Hematopoietic multipotent progenitor cell treated with erythropoietin and hydrocortisone succinate and interleukin-3 and kit ligand, for 4 days (in vitro differentiated cells): ENCODE data around the gene PSMB9.
"Not testable (repeated sequence)": the region's sequence is repeated elsewhere in the genome, so short reads cannot be mapped to it uniquely, and the experiment has no call there.

Experiments used
- DNase-seq: peaks from one replicate; pipeline ENCODE4 v3.0.0-alpha.2; 2015

The PSMB9 gene

GRCh38 chr6:32865724-32866443, 11.9 kb downstream of the PSMB9 start:
- DNase-seq, result no peak

- DNase-seq, result peak; percentile 43
These were observed 13.1 kb downstream of the PSMB9 start for GRCh38 chr6:32867022-32867477.

- peak; percentile 28 for DNase-seq
These were observed 13.7 kb downstream of the PSMB9 start for GRCh38 chr6:32867554-32868256.

GRCh38 chr6:32868257-32868788, 14.3 kb downstream of the PSMB9 start:
- peak; percentile 92 for DNase-seq

DNA sequence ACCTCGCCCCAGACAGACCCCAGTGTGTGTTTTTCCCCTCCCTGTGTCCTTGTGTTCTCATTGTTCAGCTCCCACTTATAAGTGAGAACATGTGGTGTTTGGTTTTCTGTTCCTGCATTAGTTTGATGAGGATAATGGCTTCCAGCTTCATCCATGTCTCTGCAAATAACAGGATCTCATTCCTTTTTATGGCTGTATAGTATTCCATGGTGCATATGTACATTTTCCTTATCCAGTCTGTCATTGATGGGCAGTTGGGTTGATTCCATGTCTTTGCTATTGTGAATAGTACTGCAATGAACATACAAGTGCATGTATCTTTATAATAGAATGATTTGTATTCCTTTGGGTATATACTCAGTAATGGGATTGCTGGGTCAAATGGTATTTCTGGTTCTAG, 20.0 kb downstream of the PSMB9 start:
- DNase-seq, result not testable (repeated sequence)

GRCh38 chr6:32876603-32877002, 22.6 kb downstream of the PSMB9 start:
- DNase-seq, result no peak

DNA sequence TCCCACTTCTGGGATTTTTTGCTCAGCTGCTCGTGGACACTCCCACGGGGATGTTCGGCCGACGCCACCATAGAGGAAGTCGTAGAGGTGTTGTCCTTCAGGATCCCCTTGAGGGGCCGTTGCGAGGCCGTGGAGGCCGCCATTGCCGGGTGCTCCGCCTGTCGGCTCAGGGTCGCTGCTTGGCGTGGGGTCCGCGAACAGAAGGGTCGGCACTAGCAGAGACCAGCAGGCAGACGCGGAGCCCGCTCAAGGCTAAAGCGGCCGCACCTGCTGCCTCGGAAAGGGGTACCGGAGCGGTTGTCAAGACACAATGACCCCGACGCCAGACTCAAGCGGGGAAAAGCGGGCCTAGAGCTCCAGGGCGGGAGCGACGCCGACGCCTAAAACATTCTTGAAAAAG, 25.7 kb downstream of the PSMB9 start:
- no peak for DNase-seq

DNA sequence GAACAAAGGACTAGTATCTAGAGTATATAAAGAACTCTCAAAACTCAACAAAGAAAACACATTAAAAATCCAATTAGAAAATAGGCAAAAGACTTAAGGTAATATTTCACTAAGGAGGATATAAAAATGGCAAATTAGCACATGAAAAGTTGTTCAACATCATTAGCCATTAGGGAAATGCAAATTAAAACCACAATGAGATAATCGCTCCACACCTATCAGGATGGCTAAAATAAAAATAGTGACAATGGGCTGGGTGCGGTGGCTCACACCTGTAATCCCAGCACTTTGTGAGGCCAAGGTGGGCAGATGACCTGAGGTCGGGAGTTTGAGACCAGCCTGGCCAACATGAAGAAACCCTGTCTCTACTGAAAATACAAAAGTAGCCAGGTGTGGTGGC, 27.0 kb downstream of the PSMB9 start:
- not testable (repeated sequence) for DNase-seq

GRCh38 chr6:32882879-32883250, 28.9 kb downstream of the PSMB9 start:
- DNase-seq, result no peak

DNA sequence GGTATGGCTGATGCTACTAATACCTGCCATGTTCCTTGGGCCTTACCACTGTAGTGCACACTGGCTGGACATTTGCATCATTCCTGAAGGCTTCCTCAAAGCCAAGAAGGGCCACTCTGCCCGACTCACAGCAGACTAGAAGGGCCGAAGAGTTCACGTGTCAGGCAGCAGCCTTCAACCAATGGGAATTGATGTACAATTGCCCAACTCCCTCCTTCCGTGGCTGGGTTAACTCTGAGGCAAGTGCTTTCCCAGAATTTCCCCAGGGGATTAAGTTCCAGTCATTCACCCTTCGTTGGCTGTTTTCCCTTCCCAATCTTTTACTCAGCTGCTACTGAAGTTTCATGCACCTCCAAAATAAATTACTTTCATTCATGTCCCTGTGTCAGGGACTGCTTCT, 29.8 kb downstream of the PSMB9 start:
- DNase-seq, result no peak

DNA sequence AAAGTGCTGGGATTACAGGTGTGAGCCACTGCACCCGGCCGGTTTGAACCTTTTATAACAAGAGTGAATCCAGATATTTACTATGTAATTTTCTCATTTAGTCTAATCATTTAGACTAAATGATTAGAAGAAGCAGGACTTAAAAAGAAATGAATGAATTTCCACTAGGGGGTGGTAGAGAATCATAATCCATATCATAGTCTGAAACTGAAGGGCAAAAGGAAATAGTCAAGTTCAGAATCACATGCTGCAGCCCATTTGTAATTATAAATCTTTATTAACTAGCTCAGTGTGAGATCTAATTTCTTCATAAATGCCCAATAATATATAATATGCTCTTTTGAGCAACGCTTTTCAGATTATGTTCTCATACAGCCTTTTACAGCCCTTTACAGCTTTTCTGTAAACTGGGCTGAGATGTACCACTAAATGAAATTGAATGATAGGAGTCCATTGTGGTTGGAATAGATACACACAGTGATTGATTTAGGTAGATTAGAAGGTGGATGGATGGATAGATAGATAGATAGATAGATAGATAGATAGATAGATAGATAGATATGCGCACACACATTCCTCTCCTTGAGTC, 31.8 kb downstream of the PSMB9 start:
- DNase-seq, result peak; percentile 94

DNA sequence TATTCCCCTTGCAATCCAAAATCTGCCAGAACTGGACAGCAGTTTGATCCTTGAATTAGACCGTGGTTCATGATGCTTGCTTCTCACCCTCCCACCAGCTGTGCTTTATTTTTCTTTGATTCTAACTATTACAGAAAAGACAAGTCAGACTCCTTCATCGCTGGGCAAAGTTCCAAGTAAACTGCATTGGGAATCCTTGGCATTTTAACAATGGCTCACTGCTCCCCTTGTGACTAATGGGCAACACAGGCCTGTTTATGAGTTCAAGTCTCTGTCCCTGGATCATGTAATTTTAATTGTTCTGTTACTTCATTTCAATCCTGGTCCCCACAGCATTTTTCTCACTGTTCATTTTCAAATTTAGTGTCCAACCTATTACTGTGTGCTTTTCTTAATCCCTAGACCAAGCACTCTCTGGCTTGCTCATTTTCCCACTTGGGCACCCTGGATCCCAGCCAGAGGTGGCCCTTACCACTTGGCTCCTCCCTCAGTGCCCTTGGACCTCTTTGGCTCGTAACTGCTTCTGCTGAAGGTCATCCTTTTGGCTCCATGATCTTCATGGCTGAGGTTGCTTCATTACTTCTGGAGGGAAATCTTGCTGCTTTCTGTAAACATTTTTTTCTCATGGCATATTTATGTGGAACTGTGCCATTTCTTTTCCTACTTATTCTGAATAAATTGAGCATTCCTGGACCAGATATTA, 32.8 kb downstream of the PSMB9 start:
- no peak for DNase-seq

GRCh38 chr6:32887616-32888015, 33.6 kb downstream of the PSMB9 start:
- no peak for DNase-seq

GRCh38 chr6:32888576-32888975, 34.6 kb downstream of the PSMB9 start:
- no peak for DNase-seq

- DNase-seq, result no peak
These were observed 35.5 kb downstream of the PSMB9 start for GRCh38 chr6:32889533-32889932.

DNA sequence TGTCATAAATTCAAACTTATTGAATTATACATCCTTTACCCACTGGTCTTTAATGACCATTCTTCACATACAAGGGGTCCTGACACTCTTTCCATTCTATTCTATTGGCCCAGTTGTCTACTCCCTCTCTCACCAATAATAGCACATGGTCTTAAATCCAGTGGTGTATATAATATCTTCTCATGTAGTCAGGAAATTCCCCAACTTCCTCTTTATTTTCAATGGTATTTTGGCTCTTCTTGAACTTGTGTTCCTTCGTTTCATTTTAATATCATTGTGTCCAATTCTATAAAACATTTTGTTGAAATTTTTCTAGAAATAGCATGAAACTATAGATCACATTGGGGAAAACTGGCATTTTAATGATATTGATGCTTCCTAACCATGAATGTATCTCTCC, 36.8 kb downstream of the PSMB9 start:
- DNase-seq, result peak; percentile 34

GRCh38 chr6:32894085-32895005, 40.4 kb downstream of the PSMB9 start:
- DNase-seq, result peak; percentile 96

DNA sequence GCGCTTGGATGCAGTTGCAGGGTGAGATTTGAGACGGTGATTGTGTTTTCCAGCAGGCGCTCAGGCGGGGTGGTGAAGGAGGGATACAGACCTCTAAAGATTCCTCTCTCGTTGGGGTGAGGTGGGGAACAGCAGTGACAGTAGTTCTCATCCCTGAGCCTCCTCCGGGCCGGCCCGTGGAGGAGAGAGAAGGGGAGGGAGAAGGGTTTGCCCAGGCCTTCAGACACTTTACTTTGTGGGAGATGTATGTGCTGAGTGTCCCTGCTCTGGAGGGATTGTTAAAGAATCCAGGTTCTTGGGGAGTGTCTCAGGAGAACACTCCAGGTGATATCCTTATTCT, 41.0 kb downstream of the PSMB9 start:
- DNase-seq, result no peak

DNA sequence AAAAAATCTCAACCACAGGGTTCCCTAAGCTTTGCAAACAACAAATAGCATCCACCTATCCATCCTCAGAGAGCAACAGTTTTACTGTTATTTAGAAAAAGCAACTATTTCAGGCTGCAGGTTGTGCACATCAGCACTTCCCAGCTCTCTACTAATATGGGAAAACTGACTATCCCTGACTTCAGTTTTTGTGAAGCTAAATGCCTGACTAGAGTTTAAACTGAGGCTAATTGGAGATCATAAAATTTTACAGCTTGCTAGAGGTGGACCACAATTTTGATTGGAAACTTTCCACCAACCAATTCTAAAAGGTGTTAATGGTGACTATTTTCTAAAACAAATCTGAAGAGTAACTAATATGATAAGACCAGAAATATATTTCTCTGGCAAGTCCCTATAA, 50.0 kb downstream of the PSMB9 start:
- no peak for DNase-seq

DNA sequence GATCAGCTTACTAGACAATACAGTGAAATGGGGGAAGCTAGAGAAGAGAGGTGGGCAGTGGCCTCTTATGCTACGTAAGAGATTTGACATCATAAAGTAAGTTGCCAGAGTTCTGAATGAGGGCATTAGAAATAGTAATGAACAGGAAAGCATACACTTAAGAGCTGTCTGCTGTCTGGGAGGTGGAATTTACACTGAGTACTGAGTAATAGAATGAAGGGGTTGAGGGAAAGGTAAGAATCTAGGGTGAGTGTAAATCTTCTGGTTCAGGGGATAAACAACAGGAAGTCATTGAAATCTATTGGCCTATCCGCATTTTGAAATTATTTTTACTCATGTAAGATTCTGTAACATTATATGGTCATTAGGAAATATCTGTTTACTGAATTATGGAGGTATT, 51.1 kb downstream of the PSMB9 start:
- DNase-seq, result no peak

GRCh38 chr6:32906539-32906938, 52.5 kb downstream of the PSMB9 start:
- DNase-seq, result no peak

DNA sequence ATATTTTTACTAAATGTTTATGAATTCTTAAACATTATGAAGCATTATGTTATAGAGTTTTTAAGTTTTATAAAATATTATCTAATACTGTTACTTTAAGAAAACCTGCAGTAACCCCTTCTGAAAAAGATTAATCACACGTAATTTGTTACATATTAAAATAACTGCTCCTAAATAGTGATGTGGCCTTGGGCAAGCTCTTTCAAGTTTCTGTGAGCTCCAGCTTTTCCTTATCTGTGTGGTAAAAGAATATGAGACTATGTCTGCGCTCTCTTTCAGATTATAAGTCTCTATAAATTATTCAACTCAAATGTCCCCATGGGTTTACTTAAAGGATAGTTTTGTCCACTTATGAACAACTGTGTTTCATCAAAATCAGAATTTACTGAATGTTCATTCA, 54.9 kb downstream of the PSMB9 start:
- DNase-seq, result no peak
